HG02970 (cell line): Measurements from ENCODE around the gene PKP3.
"Not testable (repeated sequence)": the region's sequence is repeated elsewhere in the genome, so short reads cannot be mapped to it uniquely, and the experiment has no call there.

ENCODE experiments used
- ATAC-seq: cut with Tn5 transposase; IDR thresholded peaks from one replicate; pipeline ENCODE4 v1.9.1; 2021; ENCODE audit warnings: mild to moderate bottlenecking, moderate library complexity, moderate number of reproducible peaks; ENCODE audit not compliant: unreplicated experiment, low FRiP score

The PKP3 gene

DNA sequence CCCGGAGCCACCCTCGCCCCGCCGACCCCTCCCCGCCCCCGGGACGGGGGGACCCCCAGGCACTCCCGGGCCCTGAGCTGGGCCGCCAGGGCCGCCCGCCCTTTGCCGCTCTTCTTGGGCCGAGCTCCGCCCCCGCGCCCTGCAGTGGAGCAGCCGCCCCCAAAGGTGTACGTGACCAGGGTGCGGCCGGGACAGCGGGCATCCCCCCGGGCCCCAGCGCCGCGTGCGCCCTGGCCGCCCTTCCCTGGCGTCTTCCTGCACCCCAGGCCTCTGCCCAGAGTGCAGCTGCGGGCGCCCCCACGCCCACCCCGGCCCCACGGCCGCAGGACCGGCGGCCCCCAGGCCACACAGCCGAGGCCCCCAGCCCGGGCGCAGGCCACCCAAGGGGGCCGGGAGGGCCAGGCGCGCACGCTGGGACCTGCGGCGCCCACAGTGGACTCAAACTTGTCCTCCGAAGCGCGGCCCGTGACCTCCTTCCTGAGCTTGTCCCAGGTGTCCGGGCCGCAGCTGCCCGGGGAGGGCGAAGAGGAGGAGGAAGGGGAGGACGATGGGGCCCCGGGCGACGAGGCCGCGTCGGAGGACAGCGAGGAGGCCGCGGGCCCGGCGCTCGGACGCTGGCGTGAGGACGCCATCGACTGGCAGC is 17.4 kb upstream of the PKP3 start:
- no peak for ATAC-seq

DNA sequence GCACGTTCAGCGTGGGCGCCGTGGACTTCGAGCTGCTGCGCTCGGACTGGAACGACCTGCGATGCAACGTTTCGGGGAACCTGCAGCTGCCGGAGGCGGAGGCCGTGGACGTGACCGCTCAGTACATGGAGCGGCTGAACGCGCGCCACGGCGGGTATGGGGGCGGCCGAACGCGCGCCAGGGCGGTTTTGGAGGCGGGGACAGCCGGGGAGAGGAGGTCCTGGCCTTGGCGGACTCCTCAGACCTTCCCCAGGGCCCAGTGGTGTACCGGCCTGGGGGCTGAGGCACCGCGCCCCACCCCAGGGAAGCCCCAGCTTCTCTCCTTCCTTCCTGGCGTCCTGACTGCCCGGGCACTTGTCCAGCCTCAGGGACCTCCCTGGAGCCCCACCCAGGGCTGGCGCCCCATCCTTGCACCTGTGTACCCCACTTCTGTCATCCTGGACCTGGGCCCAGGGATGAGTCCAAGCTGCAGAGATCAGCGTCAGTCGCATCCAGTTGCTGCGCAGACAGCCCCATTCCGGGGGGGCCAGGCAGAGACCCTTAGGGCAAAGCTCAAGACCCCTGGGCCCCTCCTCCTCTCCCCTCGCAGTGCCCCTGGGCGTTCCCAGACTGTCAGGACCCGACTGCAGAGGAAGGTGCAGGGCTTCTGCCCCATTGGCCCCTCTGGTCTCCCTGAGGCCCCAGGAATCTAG is 16.7 kb upstream of the PKP3 start:
- no peak for ATAC-seq

DNA sequence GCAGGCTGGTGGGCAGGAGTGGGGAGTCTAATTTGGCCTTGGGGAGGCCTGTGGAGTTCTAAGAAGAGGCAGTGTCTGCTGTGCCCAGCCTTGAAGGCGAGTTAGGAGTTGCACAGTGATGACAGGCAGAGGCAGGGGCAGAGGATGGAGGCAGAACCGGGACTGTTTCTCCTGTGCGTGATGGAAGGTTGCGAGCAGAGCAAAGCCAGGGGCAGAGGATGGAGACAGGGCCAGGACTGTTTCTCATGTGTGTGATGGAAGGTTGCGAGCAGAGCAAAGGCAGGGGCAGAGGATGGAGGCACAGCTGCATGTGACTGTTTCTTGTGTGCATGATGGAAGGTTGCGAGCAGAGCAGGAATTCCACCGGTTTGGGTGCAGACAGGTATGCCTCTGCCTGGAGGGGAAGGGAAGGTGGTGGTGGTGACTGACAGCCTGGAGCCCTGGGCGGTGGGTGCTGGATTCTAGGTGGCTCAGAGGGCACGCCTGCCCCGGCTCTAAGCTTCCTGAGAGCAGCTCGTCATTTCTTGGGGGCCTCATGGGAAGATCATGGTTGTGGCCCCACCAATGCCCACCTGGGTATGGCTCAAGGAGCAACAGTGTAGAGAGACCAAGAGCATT is 16.0 kb upstream of the PKP3 start:
- no peak for ATAC-seq

DNA sequence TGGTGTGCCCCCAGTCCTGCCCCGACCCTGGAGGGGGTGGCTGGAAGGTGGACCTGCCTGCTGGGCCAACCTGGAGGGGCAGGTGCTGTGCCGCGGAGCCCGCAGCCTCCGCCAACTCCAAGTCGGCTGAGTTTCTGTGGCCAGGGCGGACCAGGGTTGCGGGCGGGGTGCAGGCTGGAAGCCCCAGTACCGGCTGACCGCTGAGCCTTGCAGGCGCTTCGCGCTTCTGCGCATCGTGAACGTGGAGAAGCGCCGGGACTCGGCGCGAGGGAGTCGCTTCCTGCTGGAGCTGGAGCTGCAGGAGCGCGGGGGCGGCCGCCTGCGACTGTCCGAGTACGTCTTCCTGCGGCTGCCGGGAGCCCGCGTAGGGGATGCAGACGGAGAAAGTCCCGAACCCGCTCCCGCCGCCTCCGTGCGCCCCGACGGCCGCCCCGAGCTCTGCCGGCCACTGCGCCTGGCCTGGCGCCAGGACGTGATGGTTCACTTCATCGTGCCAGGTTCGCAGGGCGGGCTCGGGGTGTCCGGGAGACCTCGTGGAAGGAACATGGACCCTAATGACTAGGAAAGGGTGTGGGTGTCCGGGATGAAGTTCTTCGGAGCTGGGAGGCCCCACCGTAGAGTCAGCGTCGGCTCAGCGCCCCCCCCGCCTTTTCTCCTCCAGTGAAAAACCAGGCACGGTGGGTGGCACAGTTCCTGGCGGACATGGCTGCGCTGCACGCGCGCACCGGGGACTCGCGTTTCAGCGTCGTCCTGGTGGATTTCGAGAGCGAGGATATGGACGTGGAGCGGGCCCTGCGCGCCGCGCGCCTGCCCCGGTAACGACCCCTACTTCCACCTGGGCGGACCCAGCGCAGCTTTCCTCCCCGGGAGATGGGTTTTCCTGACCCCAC is 14.6 kb upstream of the PKP3 start:
- ATAC-seq = no peak

DNA sequence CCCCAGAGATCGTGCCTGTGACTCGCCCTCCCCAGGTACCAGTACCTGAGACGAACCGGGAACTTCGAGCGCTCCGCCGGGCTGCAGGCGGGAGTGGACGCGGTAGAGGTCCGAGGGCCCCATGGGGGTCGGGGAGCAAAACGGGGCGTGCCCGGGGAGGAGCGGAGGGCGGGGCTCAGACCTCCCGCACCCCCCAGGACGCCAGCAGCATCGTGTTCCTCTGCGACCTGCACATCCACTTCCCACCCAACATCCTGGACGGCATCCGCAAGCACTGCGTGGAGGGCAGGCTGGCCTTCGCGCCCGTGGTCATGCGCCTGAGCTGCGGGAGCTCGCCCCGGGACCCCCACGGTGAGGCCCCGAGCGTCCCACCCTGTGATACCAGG is 13.9 kb upstream of the PKP3 start:
- no peak for ATAC-seq

DNA sequence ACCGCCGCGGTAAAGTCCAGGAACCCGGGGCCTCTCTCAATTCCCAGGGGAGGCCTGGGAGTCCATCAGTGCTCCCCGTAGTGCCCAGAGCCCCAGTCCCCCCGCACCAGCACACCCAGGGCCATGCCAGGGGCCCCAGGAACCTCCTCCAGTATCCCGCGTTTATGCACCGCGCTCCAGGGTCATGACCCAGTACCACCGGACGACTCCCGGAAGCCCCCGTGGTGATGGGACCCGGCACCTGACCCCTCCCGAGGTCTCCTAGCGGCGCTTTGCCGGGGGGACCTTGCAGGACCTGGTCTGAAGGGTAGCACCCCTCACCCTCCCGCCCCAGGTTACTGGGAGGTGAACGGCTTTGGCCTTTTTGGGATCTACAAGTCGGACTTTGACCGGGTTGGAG is 13.5 kb upstream of the PKP3 start:
- ATAC-seq = no peak

DNA sequence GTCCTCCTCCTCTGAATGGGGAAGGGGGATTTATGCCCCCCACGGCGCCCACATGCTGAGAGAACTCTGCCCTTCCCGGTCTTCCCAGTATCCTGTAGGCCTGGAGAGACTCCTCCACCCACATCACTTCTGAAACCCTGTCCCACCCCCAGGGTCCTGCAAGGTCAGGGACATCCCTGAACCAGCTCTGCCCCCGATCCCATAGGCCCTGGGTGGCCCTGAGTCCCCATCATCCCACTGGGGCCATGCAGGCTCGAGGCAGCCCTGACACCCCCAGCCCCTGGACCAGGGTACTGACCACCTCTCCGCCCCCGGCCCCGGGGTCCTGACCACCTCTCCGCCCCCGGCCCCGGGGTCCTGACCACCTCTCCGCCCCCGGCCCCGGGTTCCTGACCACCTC is 13.0 kb upstream of the PKP3 start:
- no peak for ATAC-seq

DNA sequence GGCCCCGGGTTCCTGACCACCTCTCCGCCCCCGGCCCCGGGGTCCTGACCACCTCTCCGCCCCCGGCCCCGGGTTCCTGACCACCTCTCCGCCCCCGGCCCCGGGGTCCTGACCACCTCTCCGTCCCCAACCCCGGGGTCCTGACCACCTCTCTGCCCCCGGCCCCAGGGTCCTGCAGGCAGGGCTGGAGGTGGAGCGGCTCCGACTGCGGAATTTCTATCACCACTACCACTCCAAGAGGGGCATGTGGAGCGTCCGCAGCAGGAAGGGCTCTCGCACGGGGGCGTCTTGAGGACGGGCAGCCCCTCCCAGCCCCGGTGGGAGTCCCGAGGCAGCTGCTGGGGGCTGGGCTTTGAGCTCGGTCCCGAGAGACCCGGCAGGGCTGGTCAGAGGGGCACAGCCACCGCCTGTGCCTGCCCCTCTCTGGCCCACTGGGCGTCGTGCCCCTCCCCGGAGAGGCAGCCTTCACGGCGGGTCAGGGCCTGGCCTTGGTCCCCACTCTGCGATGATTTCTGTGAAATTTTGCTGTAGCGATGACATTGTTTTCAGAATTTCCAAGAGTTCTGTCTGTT is 12.4 kb upstream of the PKP3 start:
- no peak for ATAC-seq

DNA sequence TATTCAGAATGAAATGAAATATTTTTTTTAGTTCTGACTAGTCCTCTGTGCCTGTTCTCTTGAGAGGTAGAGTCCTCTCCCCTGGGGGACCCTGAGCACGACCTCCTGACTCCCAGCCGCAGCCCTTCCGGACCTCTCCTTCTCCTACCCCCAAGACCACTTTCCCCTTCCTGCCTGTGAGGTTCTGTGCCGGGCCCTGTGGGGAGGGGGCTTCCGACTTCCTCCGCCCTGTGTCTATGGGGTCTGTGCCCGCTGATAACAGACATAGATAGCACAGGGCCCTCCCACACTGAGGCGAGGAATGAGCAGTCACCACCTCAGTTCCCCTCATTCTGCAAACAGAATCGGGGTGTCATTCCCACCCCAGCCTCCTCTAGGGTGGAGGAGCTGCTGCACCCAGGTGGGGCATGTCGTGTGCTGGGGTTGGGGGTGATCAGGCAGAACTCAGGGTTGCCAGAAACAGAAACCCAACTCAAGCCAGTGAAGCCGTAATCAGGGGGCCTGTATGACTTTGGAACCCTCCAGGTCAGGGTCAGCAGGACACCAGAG is 11.9 kb upstream of the PKP3 start:
- ATAC-seq = no peak

DNA sequence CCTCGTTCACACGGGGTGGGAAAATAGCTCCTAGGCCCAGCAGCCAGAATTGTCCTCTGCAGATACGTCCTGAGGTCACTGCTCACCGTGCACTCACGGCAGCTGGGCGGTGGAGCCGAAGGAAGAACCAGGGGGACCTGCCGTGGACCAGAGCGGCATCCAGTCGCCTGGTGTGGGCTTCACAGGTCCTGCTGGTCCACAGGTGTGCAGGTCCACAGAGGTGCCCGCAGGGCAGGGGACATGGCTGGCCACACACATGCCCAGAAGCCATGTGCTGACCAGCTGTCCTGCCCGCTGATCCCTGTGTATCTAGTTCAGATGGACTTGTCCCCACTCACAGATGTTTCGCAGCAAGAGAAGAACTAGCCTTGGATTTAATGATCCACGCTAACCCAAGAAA is 10.6 kb upstream of the PKP3 start:
- no peak for ATAC-seq

DNA sequence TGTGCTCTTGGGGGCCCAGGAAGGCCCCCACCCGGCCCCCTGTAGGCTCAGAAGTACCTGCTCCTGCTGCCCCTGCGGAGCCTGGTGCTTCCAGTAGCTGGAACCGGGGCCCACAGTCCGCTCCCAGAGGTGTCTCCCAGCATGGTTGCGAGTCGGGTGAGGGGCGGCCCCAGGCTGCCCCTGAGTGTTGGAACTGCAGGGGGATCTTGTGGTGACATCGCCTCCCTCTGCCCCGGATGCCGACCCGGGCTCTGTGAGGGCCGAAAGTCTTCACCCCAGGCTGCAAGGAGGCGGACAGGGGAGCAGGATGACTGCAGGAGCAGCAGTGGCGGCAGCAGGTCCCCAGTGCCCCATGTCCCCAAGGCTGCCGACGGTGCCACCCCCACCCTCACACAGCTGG is 9.5 kb upstream of the PKP3 start:
- no peak for ATAC-seq

DNA sequence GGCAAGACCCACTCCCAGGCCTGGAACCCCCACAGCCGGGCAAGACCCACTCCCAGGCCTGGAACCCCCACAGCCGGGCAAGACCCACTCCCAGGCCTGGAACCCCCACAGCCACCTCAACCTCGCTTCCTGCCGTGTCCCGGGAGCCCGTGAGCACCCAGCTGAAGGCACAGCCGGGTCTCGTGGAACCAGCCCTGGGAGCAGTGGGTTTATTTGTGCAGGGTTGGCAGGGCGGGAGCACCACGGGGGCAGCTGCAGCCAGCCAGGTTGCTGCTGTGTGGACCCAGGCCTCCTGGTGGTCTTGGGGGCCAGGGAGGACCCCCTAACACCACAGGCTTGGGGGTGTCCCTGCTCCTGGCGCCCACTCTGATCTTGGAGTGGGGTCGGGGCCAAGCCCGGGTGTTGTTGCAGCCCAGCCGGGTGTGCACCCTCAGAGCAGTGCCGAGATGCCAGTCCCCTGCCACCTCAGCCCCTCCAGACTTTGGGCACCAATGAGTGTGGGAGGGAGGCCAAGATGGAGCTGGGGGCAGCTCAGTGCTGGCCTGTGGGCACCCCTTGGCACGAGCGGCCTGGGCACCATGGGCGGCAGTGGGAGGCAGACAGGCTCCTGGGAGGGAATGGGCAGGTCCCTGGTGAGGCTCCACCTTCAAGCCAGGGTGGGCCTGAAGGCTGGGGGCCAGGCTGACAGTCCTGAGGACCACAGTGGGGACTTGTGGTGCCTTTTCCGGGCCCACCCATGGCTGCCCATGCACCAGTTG is 8.2 kb upstream of the PKP3 start:
- no peak for ATAC-seq

DNA sequence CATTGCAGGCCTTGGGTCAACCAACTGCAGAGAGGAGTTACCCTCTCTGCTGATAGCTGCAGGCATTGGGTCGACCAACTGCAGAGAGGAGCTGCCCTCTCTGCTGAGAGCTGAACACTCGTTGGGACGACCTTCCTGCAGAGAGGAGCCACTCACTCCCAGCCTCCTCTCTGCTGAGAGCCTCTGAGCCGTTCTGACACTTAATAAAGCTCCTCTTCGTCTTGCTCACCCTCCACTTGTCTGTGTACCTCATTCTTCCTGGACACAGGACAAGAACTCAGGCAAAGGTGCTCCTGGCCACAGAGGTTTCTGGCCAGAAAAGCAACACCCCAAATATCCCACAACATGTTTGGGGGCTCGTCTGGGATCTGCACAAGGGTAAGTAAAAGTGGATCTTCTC is 7.5 kb upstream of the PKP3 start:
- no peak for ATAC-seq

DNA sequence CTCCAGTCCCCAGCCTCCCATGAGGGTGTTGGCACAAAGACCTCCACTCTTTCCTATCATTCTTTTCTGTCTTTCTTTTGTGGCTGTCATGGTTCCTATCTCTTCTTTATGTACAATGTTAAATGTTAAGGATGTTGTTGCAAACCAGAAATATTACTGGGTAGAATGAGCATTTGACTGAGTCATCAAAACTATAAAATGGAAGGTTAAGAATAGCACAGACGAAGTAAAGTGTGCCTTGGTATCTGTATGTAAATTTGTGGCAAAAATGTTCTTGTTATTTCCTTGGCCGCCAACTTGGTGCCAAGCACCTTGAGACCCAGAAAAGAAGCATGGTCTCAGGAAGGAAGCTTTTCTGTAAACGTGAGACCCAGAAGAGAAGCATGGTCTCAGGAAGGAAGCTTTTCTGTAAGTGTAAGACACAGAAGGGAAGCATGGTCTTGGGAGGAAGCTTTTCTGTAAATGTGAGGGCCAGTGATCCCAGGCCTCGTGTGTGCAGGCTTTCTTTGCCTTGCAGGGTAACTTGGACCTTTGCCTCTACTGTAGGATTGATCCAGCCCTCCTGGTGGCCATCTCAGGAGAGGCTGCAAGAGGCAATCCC is 6.7 kb upstream of the PKP3 start:
- ATAC-seq = no peak

DNA sequence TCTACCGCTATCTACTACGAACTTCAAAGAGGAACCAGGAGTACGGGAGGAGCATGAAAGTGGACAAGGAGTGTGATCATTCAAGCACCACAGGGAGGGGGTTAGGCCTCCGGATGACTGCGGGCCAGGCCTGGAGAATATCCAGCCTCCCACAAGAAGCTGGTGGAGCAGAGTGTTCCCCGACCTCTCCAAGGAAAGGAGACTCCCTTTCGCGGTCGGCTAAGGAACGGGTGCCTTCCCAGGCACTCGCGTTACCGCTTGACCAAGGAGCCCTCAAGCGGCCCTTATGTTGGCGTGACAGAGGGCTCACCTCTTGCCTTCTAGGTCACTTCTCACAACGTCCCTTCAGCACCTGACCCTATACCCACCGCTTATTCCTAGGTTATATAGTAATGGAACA is 4.6 kb upstream of the PKP3 start:
- ATAC-seq = not testable (repeated sequence)

DNA sequence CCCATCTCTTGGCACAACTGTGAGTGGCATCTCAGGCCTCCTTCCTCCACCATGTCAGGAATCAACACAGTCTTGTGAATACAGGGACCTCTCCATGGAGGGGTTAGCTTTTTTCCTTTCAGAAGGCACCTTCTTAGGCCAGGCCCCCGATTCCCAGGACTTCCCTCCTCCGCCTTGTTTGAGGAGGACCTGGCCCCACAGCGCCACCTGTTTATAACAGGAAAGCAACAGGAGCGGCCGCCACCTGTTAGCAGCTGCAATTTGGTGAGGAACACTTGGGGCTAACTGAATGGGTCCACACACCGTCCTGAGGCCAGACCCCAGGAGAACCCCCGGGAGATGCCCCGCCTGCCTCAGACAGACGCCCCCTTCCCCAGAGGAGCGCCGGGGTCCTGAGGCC is 3.8 kb upstream of the PKP3 start:
- no peak for ATAC-seq

DNA sequence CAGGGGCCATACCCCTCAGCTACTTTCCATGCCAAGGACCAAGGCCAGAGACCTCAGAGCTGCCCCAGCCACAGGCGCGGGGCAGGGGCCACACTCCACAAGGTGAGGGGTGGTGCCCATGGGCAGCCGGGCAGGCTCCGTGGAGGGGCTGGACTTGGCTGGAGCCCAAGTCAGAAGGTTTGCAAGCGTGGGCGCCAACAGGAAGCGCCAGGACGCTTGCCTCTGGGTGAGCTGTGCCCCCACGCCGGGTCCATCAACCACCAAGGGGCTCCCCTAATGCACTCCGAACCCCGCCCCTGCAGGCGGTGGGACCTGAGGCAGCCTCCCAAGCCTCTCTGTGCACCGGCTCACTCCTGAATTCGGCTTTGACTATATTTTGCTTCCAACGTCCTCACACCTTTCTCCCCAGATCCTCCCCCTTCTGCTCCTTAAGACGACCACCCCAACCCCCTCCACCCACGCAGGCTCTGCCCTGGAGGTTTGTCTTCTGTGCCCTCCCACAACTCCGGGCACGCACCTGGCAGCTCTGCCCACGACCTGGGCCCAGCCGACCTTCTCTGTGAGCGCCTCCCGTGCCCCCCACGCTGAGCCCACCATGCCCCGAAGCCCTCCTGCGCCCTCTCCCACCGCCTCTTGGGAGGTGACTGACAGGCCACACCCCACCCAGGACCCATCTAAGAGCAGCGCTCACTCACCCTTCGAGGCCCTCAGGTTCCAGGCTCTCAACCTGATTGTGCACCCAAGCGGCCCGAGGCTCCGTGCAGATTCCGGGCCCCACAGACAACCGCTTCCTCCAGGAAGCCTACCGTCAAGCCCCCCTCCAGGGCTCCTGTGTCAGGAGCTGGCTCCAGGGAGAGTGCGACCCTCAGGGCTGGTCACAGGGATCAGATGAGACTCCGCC is 2.6 kb upstream of the PKP3 start:
- no peak for ATAC-seq

DNA sequence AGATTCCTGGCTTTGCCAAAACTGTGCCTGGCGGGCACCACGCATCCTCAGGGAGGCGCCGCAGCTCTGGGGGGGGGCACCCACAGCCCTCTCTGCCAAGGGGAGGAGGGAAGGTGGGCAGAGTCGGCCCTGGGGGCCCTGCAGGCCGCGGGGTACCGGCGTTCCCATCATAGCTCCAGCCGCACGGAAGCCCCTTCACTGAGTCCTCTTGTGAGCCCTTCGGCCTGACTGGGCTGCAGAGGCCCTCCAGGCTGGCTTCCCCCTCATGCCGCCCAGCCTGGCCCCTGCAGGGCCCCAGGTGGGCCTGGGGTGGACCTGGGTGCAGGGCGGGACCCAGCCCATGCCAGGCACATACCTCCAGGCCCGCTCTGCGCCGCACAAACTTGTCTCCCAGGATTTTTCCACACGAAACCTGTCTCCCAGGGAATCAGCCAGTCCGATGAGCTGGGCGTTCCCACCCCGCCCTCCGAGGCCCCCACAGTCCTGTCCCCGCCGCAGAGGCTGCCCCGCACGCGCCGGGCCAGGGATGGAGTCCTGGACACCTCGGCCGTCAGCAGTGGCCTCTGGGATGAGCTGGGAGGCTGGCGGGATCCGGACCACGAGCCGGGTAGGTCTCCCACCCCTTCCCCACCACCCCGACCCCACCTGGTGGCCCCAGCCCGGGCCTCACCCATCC is 1.8 kb upstream of the PKP3 start:
- ATAC-seq = no peak
